Retinal pigment epithelial cell (primary cell): ENCODE data around the gene KAT2A.

Experiments
- DNase-seq: peaks from one replicate; pipeline ENCODE4 v3.0.0-alpha.2; 2010; ENCODE audit warnings: low read depth
- H3K4me3 ChIP-seq: 2 replicates; pipeline ENCODE4 v1.5.1; 2011; ENCODE audit warnings: mild to moderate bottlenecking, low read length, control low read depth, moderate library complexity
- TF ChIP-seq, protein P1 (sequence below): conservative IDR thresholded peaks from 2 replicates; pipeline ENCODE4 v1.5.1; 2011; ENCODE audit warnings: low read depth, low read length, control low read depth, inconsistent platforms

The KAT2A gene

DNA sequence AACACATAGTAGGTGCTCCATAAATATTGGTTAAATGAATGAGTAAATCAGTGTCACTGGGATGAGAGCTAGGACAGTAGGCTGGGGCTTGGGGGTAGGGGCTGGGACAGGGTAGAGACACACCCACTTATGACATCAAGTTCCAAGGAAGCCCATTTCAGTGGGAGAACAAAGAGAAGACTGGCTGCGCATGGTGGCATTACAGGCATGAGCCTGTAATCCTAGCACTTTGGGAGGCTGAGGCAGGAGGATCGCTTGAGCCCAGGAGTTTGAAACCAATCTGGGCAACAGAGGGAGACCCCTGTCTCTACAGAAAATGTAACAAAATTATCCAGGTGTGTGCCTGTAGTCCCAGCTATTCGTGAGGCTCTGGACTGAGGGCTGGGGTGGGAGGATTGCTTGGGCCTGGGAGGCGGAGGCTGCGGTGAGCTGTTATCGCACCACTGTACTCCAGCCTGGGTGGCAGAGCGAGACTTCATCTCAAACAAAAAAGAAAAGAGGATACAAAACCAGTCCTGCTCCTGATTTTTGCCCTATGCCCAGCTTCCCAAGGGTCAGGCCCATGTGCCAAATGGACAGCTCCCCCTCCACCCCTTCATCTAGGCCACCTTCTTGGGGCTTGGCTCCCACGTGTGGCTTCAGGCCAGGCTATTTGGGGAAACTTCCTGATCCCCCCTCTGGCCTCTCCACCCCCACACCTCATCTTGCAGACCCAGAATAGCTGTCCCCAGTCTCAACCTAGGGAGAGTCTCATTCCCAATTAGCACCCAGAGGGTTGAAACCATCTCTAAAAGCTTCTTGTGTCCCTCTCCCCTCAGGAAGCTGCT is 30.0 kb downstream of the KAT2A start:
- no peak overlapping the region for H3K4me3 ChIP-seq
- TF ChIP-seq, protein P1, sequence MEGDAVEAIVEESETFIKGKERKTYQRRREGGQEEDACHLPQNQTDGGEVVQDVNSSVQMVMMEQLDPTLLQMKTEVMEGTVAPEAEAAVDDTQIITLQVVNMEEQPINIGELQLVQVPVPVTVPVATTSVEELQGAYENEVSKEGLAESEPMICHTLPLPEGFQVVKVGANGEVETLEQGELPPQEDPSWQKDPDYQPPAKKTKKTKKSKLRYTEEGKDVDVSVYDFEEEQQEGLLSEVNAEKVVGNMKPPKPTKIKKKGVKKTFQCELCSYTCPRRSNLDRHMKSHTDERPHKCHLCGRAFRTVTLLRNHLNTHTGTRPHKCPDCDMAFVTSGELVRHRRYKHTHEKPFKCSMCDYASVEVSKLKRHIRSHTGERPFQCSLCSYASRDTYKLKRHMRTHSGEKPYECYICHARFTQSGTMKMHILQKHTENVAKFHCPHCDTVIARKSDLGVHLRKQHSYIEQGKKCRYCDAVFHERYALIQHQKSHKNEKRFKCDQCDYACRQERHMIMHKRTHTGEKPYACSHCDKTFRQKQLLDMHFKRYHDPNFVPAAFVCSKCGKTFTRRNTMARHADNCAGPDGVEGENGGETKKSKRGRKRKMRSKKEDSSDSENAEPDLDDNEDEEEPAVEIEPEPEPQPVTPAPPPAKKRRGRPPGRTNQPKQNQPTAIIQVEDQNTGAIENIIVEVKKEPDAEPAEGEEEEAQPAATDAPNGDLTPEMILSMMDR: no peak
- no peak for DNase-seq

DNA sequence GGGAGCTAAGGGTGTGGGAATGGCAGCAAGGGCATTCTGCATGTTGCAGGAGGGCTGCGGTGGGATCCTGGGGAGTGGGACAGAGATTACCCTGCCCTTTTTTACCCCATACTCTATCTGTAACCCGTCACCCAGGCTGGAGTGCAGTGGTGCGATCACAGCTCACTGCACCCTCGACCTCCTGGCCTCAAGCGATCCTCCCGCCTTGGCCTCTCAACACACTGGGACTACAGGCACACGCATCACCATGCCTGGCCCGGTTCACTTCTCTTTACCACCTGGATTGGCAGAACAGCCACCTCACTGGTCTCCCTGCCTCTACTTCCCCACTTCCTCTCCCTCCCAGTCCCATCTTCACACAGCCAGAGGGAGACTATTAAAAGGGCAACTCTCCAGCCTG is 32.4 kb downstream of the KAT2A start:
- TF ChIP-seq, protein P1: no peak
- no peak overlapping the region for H3K4me3 ChIP-seq
- DNase-seq: no peak

DNA sequence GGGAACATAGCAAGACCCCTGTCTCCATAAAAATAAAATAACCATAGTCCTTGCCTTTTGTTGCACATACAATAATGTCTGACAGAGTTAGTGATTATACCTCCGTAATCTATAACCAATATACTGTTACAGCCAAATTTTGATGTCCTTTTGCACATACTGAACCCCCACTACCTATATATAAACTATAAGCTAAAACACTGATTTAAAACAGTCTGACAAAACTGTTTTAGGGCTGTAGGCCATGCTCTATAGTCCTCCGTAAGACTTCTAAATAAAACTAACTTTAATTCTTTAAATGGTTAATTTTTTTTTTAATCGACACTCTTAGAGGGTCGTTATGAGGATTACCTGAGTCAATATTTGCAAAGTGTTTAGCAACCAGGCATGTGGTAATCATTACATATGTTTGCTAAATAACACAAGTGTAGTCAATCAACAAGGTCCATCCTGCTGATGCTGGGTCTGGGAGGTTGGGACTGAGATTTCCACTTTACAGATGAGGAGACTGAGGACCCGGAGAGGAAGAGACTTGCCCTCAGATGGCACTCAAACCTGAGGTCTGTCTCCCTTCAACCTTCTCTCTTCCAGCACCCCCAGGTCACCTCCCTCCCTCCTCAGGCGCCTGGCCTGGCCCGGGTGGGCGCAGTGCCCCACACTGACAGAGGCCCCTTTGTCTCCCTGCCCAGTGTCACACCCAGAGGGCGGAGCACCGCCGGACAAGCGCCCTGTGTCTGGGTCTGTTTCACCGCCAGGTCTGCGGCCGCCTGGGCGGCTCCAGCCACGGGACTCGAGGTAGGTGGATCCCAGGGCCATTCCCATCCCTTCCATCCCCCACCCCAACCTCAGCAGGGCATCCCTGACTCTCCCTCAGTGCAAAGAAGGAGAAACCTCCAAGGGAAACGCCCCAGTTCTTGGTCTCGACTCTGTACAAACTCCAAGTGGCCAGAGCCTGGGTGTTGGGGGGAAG is 33.1 kb downstream of the KAT2A start:
- no peak for DNase-seq
- TF ChIP-seq, protein P1: no peak

DNA sequence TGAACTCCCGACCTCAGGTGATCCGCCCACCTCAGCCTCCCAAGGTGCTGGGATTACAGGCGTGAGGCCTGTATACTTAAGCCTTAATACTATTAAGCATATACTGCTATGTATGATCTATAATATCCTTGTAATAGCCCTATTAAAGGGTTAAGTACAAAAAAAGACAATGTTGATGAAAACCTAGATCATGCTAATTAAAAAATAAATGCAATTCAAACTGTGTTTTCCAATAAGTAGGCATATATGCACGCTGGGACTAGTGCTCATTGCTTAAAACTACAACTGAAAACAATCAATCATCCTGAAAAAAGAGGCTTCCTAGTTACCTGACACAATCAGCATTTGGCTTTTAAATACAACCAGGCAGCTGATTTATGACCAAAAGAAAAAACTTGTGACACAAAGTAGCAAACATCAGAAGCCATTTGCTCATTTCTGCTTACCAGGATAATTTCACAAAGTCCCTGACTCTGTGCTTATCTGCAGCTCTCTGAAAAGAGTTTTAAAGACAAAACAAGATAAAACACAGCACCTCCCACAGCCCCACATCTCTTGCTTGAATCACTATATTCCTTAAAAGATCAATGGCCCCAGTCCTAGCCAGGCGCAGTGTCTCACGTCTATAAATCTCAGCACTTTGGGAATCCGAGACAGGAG is 34.0 kb downstream of the KAT2A start:
- TF ChIP-seq, protein P1: no peak
- DNase-seq: no peak

More for the DNA sequence above, 33.1 kb downstream of the KAT2A start:
- no peak overlapping the region for H3K4me3 ChIP-seq

DNA sequence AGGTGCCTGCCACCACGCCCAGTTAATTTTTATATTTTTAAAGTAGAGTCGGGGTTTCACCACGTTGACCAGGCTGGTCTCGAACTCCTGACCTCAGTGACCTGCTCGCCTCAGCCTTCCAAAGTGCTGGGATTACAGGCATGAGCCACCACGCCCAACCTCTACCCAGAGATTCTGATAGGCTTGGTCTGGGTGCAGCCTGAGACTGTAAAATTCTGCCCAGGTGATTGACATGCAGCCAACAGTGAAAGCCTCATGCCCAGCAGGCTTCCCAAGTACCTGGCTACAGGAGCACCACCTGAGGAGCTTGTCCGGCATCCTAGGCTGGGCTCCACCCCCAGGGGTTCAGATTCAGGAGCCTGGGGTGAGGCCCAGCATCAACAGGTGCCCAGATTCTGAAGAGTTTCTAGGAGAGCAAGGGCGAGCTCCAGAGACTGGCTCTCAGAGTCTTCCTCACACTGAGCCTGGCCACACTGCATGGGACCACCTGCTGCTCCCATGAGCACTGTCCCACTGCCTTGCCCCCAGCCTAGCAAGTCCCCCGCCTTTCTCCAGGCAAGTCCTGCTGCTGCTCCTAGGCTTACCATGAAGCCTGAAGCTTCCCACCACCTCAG is 39.5 kb downstream of the KAT2A start:
- DNase-seq: no peak
- no peak overlapping the region for H3K4me3 ChIP-seq
- TF ChIP-seq, protein P1: no peak

More for the DNA sequence above, 34.0 kb downstream of the KAT2A start:
- H3K4me3 ChIP-seq: no peak overlapping the region

DNA sequence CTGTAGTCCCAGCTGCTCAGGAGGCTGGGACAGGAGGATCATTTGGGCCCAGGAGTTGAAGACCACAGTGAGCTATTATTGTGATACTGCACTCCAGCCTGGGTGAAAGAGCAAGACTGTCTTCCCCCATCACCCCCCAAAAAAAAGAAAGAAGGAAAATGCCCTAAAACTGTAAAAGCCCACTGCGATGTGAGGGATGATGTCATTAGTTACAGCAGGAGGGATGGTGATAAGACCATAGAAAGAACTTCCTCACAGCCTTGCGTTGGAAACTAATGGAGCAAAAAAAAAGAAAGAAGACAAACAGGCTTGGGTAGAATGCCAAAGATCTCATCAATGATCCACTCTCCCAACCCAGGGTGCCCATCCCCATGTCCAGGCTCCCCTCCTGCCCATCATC is 41.6 kb downstream of the KAT2A start:
- no peak for DNase-seq
- H3K4me3 ChIP-seq: no peak overlapping the region
- TF ChIP-seq, protein P1: no peak
